OCI-LY3 (cell line): Measurements from ENCODE around the gene ELAVL1.
A peak's percentile ranks its signal among the peaks of the same experiment; 100 is the strongest.

Experiments
- H2AFZ ChIP-seq: fragments of 200-600, 300-600 bp; shearing (Covaris generic); 2 replicates; pipeline ENCODE4 v1.6.0; 2014; ENCODE audit warnings: antibody characterized with exemption, low read depth, low read length
- H3K27ac ChIP-seq: fragments of 200-600, 300-600 bp; sonication (generic); 2 replicates; pipeline ENCODE4 v1.5.1; 2014; ENCODE audit warnings: mild to moderate bottlenecking, low read length, moderate library complexity, mixed read lengths
- H3K27me3 ChIP-seq: fragments of 200-600, 300-600 bp; sonication (generic); 2 replicates; pipeline ENCODE4 v1.6.1; 2014; ENCODE audit warnings: low read depth, low read length, mixed read lengths
- H3K36me3 ChIP-seq: fragments of 200-600, 300-600 bp; sonication (generic); replicated peaks from 2 replicates; pipeline ENCODE3; 2014; ENCODE audit warnings: low read depth, low read length, mixed read lengths
- H3K4me1 ChIP-seq: fragments of 300-600, 200-600 bp; sonication (generic); 2 replicates; pipeline ENCODE4 v1.6.1; 2014; ENCODE audit warnings: low read length, mixed read lengths
- H3K4me2 ChIP-seq: fragments of 200-600, 300-600 bp; sonication (generic); 2 replicates; pipeline ENCODE4 v1.6.1; 2014; ENCODE audit warnings: low read length, mixed read lengths
- H3K4me3 ChIP-seq: fragments of 300-600, 200-600 bp; sonication (generic); 2 replicates; pipeline ENCODE4 v1.5.1; 2014; ENCODE audit warnings: antibody characterized with exemption, mild to moderate bottlenecking, low read length, moderate library complexity
- H3K79me2 ChIP-seq: fragments of 300-600, 200-600 bp; shearing (Covaris generic); 2 replicates; pipeline ENCODE4 v1.6.1; 2014; ENCODE audit warnings: mild to moderate bottlenecking, low read length, mixed read lengths
- H3K9ac ChIP-seq: fragments of 300-600, 200-600 bp; shearing (Covaris generic); 2 replicates; pipeline ENCODE4 v1.6.0; 2014; ENCODE audit warnings: mild to moderate bottlenecking, low read length, moderate library complexity
- H3K9me3 ChIP-seq: fragments of 200-600, 300-600 bp; shearing (Covaris generic); 2 replicates; pipeline ENCODE4 v1.6.1; 2014; ENCODE audit warnings: low read length, mixed read lengths; ENCODE audit not compliant: insufficient read depth
- H4K20me1 ChIP-seq: fragments of 200-600, 300-600 bp; sonication (generic); 2 replicates; pipeline ENCODE4 v1.6.1; 2016; ENCODE audit warnings: low read length, mixed read lengths; ENCODE audit not compliant: insufficient read depth
- EZH2phosphoT487 ChIP-seq: fragments of 200-600 bp; shearing (Covaris generic); IDR thresholded peaks from 2 replicates; pipeline ENCODE4 v1.6.1; 2018; ENCODE audit warnings: antibody characterized with exemption, mixed run types, low read depth
- TF ChIP-seq, protein P1 (sequence below): fragments of 200-600, 300-600 bp; sonication (generic); IDR thresholded peaks from 2 replicates; pipeline ENCODE4 v1.5.1; 2014; ENCODE audit warnings: antibody characterized with exemption, low read length, low read depth

ELAVL1 gene

DNA sequence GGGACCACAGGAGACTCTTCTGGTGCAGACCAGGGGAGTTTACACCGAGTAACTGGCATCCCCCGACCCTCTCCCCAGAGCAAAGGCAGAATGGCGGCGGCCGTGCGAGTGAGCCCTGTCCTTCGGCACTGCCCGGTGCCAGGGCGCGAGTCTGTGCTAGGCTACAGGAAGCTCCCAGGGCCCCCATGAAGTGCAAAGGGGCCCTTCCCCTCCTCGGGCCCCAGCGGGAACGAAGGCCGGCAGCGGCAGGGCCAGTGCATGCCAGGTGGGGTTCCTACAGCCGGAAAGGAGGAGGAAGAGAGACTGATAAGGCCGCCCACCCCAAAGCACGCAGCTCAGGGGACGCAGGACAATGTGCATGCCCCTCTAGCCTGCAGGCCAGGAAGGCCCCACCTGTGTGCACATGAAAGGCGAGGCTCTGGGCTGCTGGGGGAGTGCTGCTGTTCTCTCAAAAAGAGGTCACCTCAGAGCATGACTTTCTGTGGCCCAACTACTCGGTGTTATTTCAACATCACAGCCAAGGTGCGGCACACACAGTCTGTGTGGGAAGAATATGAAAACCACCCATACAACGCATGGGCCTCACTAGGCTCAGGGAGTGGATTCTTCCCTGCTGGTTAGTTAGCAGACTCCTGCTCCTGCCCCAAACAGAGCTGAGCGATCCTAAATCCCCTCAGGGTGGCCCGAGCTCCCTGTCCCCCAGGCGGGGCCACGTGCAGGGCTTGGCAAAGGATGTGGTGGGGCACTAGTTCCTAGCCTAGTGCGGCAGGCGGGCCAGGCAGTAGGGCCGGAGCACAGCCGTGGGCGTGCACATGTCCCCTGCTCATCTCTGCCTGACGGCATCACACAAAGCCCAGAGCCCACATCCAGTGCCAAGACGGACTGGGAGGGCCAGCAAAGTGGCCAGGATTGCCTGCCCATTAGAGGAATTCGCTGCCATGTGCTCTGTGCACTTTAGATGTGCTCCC lies 33.6 kb downstream of the ELAVL1 start:
- Histone ChIP-seq H3K4me1 (no peaks in the 10 kb centered on the region), H3K9me3 (no peaks in the 10 kb centered on the region), H3K4me3 (no peak overlapping the region), H3K36me3 (peaks cover 60% of the 10 kb centered on the region), H3K4me2 (no peak overlapping the region), H3K27me3 (no peaks in the 10 kb centered on the region), H2AFZ (no peak overlapping the region), H4K20me1 (peaks cover 3% of the 10 kb centered on the region), H3K79me2 (peaks cover 6% of the 10 kb centered on the region; the same call in 1 of the 2 replicates), H3K9ac (no peak overlapping the region), H3K27ac (no peak overlapping the region)
- TF ChIP-seq EZH2phosphoT487 = no peak
- TF ChIP-seq, protein P1, sequence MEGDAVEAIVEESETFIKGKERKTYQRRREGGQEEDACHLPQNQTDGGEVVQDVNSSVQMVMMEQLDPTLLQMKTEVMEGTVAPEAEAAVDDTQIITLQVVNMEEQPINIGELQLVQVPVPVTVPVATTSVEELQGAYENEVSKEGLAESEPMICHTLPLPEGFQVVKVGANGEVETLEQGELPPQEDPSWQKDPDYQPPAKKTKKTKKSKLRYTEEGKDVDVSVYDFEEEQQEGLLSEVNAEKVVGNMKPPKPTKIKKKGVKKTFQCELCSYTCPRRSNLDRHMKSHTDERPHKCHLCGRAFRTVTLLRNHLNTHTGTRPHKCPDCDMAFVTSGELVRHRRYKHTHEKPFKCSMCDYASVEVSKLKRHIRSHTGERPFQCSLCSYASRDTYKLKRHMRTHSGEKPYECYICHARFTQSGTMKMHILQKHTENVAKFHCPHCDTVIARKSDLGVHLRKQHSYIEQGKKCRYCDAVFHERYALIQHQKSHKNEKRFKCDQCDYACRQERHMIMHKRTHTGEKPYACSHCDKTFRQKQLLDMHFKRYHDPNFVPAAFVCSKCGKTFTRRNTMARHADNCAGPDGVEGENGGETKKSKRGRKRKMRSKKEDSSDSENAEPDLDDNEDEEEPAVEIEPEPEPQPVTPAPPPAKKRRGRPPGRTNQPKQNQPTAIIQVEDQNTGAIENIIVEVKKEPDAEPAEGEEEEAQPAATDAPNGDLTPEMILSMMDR = no peak

DNA sequence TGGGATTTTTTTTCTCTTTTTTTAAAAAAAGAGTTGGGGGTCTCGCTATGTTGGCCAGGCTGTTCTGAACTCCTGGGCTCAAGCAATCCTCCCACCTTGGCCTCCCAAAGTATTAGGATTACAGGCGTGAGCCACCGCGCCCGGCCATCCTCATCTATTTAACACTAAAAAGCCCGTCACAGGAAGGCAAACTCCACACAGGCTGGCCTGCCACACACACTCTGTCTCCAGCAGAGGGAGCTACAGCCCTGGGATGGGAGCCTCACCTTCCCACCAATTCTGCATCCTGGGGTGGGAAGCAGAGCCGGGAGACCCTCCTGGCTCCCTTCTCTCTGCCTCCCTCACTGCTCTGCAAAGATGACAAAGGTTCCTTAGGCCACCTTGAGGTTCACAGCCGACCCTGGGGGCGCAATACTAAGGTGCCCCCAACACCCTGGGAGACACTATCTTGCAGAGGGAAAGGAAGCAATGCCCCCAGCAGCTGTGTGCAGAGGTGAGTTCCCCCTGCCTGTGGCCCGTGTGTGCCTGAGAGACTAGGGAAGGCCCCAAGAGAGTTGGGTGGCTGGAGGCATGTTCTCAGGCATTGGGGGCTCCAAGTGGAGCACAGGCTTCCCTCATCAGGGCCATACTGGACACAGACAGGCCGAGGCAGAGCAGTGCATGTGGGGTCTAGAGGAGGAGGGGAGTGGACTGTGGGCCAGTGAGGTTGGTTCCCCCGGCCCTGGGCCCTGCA lies 34.6 kb downstream of the ELAVL1 start:
- peaks cover 3% of the 10 kb centered on the region for H4K20me1 ChIP-seq
- H2AFZ ChIP-seq = no peak overlapping the region
- H3K9ac ChIP-seq = no peak overlapping the region
- no peaks in the 10 kb centered on the region for H3K4me1 ChIP-seq
- peaks cover 62% of the 10 kb centered on the region for H3K36me3 ChIP-seq
- H3K27me3 ChIP-seq = no peaks in the 10 kb centered on the region
- peaks cover 3% of the 10 kb centered on the region; the same call in 1 of the 2 replicates for H3K79me2 ChIP-seq
- H3K4me3 ChIP-seq = no peak overlapping the region
- H3K9me3 ChIP-seq = no peaks in the 10 kb centered on the region
- no peak overlapping the region for H3K27ac ChIP-seq
- H3K4me2 ChIP-seq = no peak overlapping the region
- TF ChIP-seq, protein P1 = peak; percentile 79
- no peak for TF ChIP-seq EZH2phosphoT487

DNA sequence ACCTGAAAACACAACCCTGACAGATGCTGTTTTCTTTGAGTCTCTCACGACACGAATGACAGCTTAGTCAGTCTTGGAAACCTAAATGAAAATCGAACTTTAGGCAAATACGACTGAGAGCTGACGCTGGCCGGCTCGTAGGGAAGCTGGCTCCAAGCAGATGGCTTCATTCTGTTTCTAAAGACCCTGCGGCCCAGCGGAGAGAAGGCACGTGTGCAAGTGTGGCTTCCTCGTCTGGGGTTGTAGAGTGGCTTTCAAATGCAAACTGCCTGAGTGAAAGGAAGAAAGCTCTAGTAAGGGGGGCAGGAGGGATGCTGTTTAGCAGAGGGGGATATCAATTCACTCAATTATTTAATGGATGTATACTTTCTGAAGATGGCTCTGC lies 35.9 kb downstream of the ELAVL1 start:
- Histone ChIP-seq H3K36me3 (peaks cover 58% of the 10 kb centered on the region), H3K9me3 (no peaks in the 10 kb centered on the region), H3K4me1 (no peaks in the 10 kb centered on the region), H2AFZ (no peak overlapping the region), H3K9ac (no peak overlapping the region), H3K4me3 (no peak overlapping the region), H3K27ac (peak overlapping the region; percentile 22; the same call in 1 of the 2 replicates), H3K4me2 (no peak overlapping the region), H4K20me1 (no peaks in the 10 kb centered on the region; the same call in 1 of the 2 replicates), H3K79me2 (no peaks in the 10 kb centered on the region), H3K27me3 (no peaks in the 10 kb centered on the region)
- no peak for TF ChIP-seq EZH2phosphoT487
- TF ChIP-seq, protein P1 = no peak
